Kidney (tissue), 14 donors: ENCODE measurements around the gene ARSG. TPM values are rescaled to one million over a fixed set of nuclear protein-coding genes. Genes with fewer than 3 reads are reported as not detected.

Experiments used
- DNase-seq, 5 donors: peaks; one replicate each; pipeline ENCODE4 v3.0.0-alpha.2; 2013 to 2020
- FAIRE-seq: peaks from 2 replicates; lab custom pipeline; 2012; peaks lifted over from hg19 to GRCh38; lab: Jason Lieb, UNC
- H3K27ac ChIP-seq, 2 donors: one replicate each; pipeline ENCODE4 v1.7.0; 2013; ENCODE audit warnings: low read depth in 2 of 2, low read length in 2 of 2, inconsistent platforms in 1 of 2
- H3K27me3 ChIP-seq: one replicate; pipeline ENCODE4 v1.7.1; 2013; ENCODE audit warnings: low read length, inconsistent platforms; ENCODE audit not compliant: control insufficient read depth, insufficient read depth
- H3K36me3 ChIP-seq, 3 donors: one replicate each; pipeline versions ENCODE4 v1.7.0 to v1.7.1; 2013; ENCODE audit warnings: low read length in 3 of 3, control low read depth in 1 of 3, inconsistent platforms in 1 of 3; ENCODE audit not compliant: insufficient read depth in 3 of 3, control insufficient read depth in 2 of 3
- H3K4me1 ChIP-seq, 3 donors: one replicate each; pipeline versions ENCODE4 v1.7.0 to v1.7.1; 2013; ENCODE audit warnings: low read length in 3 of 3, inconsistent platforms in 1 of 3, low read depth in 1 of 3; ENCODE audit not compliant: control insufficient read depth in 2 of 3, insufficient read depth in 2 of 3
- H3K4me3 ChIP-seq, 3 donors: one replicate each; pipeline versions ENCODE4 v1.7.0 to v1.8.1; 2013; ENCODE audit warnings: low read length in 3 of 3, control low read depth in 1 of 3, inconsistent platforms in 1 of 3
- H3K9ac ChIP-seq, 3 donors: one replicate each; pipeline versions ENCODE4 v1.7.0 to v1.7.1; 2013; ENCODE audit warnings: low read length in 3 of 3, control low read depth in 1 of 3, inconsistent platforms in 1 of 3
- H3K9me3 ChIP-seq, 3 donors: one replicate each; pipeline versions ENCODE4 v1.7.0 to v1.7.1; 2013; ENCODE audit warnings: low read length in 3 of 3, control low read depth in 1 of 3, inconsistent platforms in 1 of 3; ENCODE audit not compliant: control insufficient read depth in 2 of 3, insufficient read depth in 1 of 3
- intact Hi-C: fragments of 100-400 bp; cut with DNase I; formaldehyde crosslinking; loops from one replicate; pipeline ENCODE4 v1.11.1; 2022
- polyA plus RNA-seq: library from polyadenylated mRNA; stranded (reverse); fragments of 350-450 nt; fragmentation: Illumina TruSeq; extraction: RNeasy Lipid Tissue Mini Kit (QIAGEN cat#74804); gene quantifications from one replicate; pipeline ENCODE4 v1.2.3, GENCODE V29; 2014; ENCODE audit warnings: low read depth, low replicate concordance; ENCODE audit not compliant: insufficient read depth
- total RNA-seq: library from RNA; stranded (reverse); fragmentation: NEBNext Ultra II Directional; extraction: Animal tissue kit (Norgen Biotek cat#: 25700); gene quantifications from one replicate; pipeline ENCODE4 v1.2.1, GENCODE V29; 2021
- TF ChIP-seq, protein P1 (sequence below): IDR thresholded peaks from 3 replicates; pipeline ENCODE4 v1.5.1; 2012; ENCODE audit warnings: mild to moderate bottlenecking, moderate library complexity, borderline replicate concordance; ENCODE audit not compliant: insufficient read depth; ENCODE audit errors: extremely low read depth
- donor health status: control.
- donor health status: control.
- donor health status: control.
- donor health status: control.
- donor health status: control.
- donor health status: DM: yes; HTN: yes; CAD: no.
- donor health status: Normal renal cell carcinoma (clear cell type).

Gene ARSG
- total and polyA plus RNA-seq, 2 donors from 2014 or later: 5.0 to 12.6 TPM

DNA sequence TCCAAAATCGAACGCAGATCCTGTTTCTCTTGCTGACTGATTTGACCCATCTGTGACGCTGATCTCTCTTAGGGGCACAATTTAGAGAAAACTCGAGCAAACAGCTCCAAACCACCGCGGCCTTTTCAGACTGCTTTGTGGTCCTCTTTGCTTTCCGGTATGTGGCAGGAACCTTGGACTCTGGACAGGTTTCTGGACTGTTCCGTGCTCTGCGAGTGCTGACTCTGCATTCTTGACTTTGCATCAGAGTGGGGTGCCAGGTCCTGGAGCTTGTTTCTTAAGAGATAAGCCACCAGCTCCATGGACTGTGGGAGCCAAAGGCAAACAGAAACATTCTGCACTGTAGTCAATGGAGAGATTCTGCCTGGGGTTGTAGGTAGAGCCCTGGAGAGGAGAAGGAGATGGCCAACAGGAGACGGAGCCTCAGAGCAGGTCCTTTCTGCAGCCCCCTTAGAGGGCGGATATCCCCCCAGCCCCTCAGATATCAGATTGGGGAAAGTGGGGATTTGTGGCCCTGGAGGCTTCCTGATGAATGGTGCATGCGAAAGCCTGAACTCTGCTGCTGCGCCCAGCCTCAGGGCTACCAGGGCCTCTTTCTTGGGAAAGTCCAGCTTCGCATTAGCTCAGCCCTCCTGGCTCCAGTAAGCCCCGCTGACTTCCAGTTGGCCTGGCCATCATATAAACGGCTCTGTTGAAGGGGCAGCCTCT, 100.4 kb downstream of the ARSG start:
- DNase-seq (no peak), FAIRE-seq (no peak)
- no peaks in the 10 kb centered on the region for H3K9me3 ChIP-seq
- intact Hi-C loops: no loop called here
- no peaks in the 10 kb centered on the region for H3K36me3 ChIP-seq
- no peak overlapping the region for H3K9ac ChIP-seq
- peaks cover 0 to 8% (median 0%) of the 10 kb centered on the region in 3 donors for H3K4me1 ChIP-seq
- no peaks in the 10 kb centered on the region for H3K27me3 ChIP-seq
- TF ChIP-seq, protein P1, sequence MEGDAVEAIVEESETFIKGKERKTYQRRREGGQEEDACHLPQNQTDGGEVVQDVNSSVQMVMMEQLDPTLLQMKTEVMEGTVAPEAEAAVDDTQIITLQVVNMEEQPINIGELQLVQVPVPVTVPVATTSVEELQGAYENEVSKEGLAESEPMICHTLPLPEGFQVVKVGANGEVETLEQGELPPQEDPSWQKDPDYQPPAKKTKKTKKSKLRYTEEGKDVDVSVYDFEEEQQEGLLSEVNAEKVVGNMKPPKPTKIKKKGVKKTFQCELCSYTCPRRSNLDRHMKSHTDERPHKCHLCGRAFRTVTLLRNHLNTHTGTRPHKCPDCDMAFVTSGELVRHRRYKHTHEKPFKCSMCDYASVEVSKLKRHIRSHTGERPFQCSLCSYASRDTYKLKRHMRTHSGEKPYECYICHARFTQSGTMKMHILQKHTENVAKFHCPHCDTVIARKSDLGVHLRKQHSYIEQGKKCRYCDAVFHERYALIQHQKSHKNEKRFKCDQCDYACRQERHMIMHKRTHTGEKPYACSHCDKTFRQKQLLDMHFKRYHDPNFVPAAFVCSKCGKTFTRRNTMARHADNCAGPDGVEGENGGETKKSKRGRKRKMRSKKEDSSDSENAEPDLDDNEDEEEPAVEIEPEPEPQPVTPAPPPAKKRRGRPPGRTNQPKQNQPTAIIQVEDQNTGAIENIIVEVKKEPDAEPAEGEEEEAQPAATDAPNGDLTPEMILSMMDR: no peak
- peak overlapping the region; percentile 23 to 55 for H3K27ac ChIP-seq
- H3K4me3 ChIP-seq: no peak overlapping the region

DNA sequence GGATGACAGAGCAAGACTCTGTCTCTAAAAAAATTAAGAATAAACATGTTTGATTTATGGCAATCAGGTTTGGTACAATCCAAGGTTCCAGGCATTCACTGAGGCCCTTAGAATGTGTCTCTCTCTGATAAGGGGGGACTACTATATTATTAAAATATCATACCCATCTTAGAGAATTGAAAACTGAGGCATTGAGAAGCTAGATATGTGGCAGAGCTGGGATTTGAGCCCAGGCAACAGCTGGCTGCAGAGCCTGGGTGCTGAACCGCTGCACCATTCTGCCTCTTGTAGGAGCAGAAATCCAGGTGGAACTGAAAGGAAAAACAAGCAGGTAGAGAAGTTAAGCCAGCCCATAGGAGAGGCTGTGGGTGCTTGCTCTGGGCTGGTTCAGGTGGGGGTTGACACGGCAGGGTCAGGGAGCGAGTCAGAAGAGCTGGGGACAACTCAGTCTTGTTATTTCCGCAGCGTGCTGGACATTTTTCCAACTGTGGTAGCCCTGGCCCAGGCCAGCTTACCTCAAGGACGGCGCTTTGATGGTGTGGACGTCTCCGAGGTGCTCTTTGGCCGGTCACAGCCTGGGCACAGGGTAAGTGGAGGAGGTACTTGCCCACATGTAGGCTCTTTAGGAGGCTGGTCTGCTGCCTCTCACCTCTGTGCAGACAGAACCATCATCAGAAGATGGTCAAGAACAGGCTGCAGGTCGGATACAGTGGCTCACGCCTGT, 103.5 kb downstream of the ARSG start:
- DNase-seq: no peak
- no peaks in the 10 kb centered on the region for H3K27me3 ChIP-seq
- H3K4me3 ChIP-seq: no peak overlapping the region
- no peak overlapping the region for H3K27ac ChIP-seq
- H3K4me1 ChIP-seq: peaks cover 0 to 8% (median 6%) of the 10 kb centered on the region in 3 donors
- no peaks in the 10 kb centered on the region for H3K9me3 ChIP-seq
- intact Hi-C loops: no loop called here
- H3K36me3 ChIP-seq: no peaks in the 10 kb centered on the region
- TF ChIP-seq, protein P1: no peak
- H3K9ac ChIP-seq: no peak overlapping the region
- no peak for FAIRE-seq

DNA sequence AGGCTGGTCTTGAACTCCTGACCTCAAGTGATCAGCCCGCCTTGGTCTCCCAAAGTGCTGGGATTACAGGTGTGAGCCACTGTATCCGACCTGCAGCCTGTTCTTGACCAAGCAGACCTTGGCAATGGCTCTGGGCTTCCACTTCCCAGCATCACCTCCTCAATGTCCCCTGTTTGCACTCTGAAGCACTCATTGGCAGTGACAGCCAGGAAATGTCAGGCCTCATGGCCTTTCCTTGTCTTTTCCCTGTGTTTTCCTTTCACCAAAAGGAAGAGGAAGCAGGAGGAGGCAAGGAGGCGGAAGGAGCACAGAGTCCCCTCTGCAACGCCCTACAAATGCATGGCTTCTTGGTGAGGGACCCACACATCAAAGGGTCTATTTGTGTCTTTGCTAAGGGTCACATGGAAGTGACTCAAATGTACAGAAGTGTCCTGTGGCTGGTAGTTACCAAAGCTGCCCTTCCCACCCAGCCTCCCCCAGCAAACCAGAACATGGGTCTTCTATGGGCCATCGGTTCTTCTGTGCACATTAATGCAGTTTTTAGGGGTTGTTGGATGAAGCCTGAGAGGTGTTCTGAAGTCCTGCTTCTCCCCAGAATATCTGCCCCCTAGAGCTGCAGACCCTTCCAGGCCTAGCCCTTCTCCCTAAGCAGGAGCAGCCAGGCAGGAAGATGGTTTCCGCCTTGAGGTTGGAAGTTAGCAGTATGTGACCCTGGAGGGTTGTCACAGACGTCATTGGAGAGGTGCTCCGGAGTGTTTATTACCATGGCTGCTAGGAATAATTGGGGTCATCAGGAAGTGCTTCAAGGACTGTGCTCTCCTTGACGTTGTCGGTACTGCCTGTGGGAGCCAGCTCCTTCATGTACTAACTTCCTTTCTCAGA, 105.2 kb downstream of the ARSG start:
- no peaks in the 10 kb centered on the region for H3K27me3 ChIP-seq
- intact Hi-C loops: no loop called here
- TF ChIP-seq, protein P1: no peak
- no peaks in the 10 kb centered on the region for H3K36me3 ChIP-seq
- no peak overlapping the region for H3K27ac ChIP-seq
- peak in 2 of 5 donors; percentile 33 to 52 for DNase-seq
- H3K9me3 ChIP-seq: no peaks in the 10 kb centered on the region
- FAIRE-seq: no peak
- H3K9ac ChIP-seq: no peak overlapping the region
- H3K4me1 ChIP-seq: peaks cover 0 to 6% (median 0%) of the 10 kb centered on the region in 3 donors
- H3K4me3 ChIP-seq: no peak overlapping the region
